GM18502 (cell line): ENCODE measurements around the gene MVK.

Experiments
- ATAC-seq: cut with Tn5 transposase; IDR thresholded peaks from one replicate; pipeline ENCODE4 v1.9.1; 2021; ENCODE audit warnings: mild to moderate bottlenecking; ENCODE audit not compliant: unreplicated experiment, poor library complexity

Gene MVK

GRCh38 chr12:109563291-109564284 lies 10.0 kb upstream of the MVK start:
- no peak for ATAC-seq

GRCh38 chr12:109566424-109566823 lies 7.2 kb upstream of the MVK start:
- no peak for ATAC-seq

- no peak for ATAC-seq
Measured at GRCh38 chr12:109567296-109567695, 6.3 kb upstream of the MVK start.

- no peak for ATAC-seq
Measured at GRCh38 chr12:109567967-109568366, 5.6 kb upstream of the MVK start.

GRCh38 chr12:109568486-109568885 lies 5.1 kb upstream of the MVK start:
- ATAC-seq: no peak

GRCh38 chr12:109571773-109572505 lies 1.7 kb upstream of the MVK start:
- ATAC-seq: no peak

GRCh38 chr12:109572506-109572845 lies 1.1 kb upstream of the MVK start:
- no peak for ATAC-seq

GRCh38 chr12:109573914-109574244 lies 285 bp downstream of the MVK start:
- no peak for ATAC-seq

- no peak for ATAC-seq
Measured at GRCh38 chr12:109575683-109576082, 2.1 kb downstream of the MVK start.

- no peak for ATAC-seq
Measured at GRCh38 chr12:109577311-109577710, 3.7 kb downstream of the MVK start.

- ATAC-seq: no peak
Measured at GRCh38 chr12:109578330-109578927, 4.8 kb downstream of the MVK start.

GRCh38 chr12:109579639-109580038 lies 6.0 kb downstream of the MVK start:
- ATAC-seq: no peak

- ATAC-seq: no peak
Measured at GRCh38 chr12:109580272-109580671, 6.7 kb downstream of the MVK start.

GRCh38 chr12:109580684-109581333 lies 7.2 kb downstream of the MVK start:
- no peak for ATAC-seq

GRCh38 chr12:109581334-109581691 lies 7.7 kb downstream of the MVK start:
- ATAC-seq: no peak

GRCh38 chr12:109581856-109582255 lies 8.3 kb downstream of the MVK start:
- ATAC-seq: no peak

- ATAC-seq: no peak
Measured at GRCh38 chr12:109582636-109583035, 9.0 kb downstream of the MVK start.

GRCh38 chr12:109583733-109584132 lies 10.1 kb downstream of the MVK start:
- no peak for ATAC-seq

GRCh38 chr12:109586385-109587296 lies 13.0 kb downstream of the MVK start:
- ATAC-seq: no peak

GRCh38 chr12:109587921-109588320 lies 14.3 kb downstream of the MVK start:
- ATAC-seq: no peak
